H9 (cell line): ENCODE measurements around the gene NCOR2. TPM values are rescaled to one million over a fixed set of nuclear protein-coding genes. Genes with fewer than 3 reads are reported as not detected.
A peak's percentile ranks its signal among the peaks of the same experiment; 100 is the strongest.

Experiments
- DNase-seq: peaks from one replicate; pipeline ENCODE4 v3.0.0-alpha.2; 2017
- H2AFZ ChIP-seq: one replicate; pipeline ENCODE4 v1.6.1; 2013; ENCODE audit warnings: mild to moderate bottlenecking, low read length, control low read depth, moderate library complexity
- H2AK5ac ChIP-seq: 2 replicates; pipeline ENCODE4 v1.6.1; 2013; ENCODE audit warnings: low read length, control low read depth, mixed read lengths; ENCODE audit not compliant: insufficient read length
- H2BK120ac ChIP-seq: one replicate; pipeline ENCODE4 v1.6.1; 2013; ENCODE audit warnings: low read depth, mild to moderate bottlenecking, low read length, control low read depth, inconsistent platforms; ENCODE audit not compliant: poor library complexity, severe bottlenecking
- H2BK12ac ChIP-seq: 2 replicates; pipeline ENCODE4 v1.6.1; 2013; ENCODE audit warnings: low read length, control low read depth, mixed read lengths, low read depth; ENCODE audit not compliant: insufficient read length
- H2BK15ac ChIP-seq: 2 replicates; pipeline ENCODE4 v1.6.1; 2013; ENCODE audit warnings: low read depth, low read length, control low read depth
- H2BK20ac ChIP-seq: one replicate; pipeline ENCODE4 v1.6.1; 2013; ENCODE audit warnings: low read depth, mild to moderate bottlenecking, low read length, control low read depth, inconsistent platforms; ENCODE audit not compliant: poor library complexity, severe bottlenecking
- H2BK5ac ChIP-seq: 2 replicates; pipeline ENCODE4 v1.6.1; 2013; ENCODE audit warnings: low read length, control low read depth, mixed read lengths; ENCODE audit not compliant: insufficient read length
- H3K14ac ChIP-seq: 2 replicates; pipeline ENCODE4 v1.6.1; 2013; ENCODE audit warnings: low read length, control low read depth; ENCODE audit not compliant: insufficient read depth
- H3K18ac ChIP-seq: 2 replicates; pipeline ENCODE4 v1.6.1; 2013; ENCODE audit warnings: low read depth, mild to moderate bottlenecking, mixed read lengths, low read length, control low read depth; ENCODE audit not compliant: insufficient read length
- H3K23ac ChIP-seq: 2 replicates; pipeline ENCODE4 v1.6.1; 2013; ENCODE audit warnings: low read length, control low read depth, mixed read lengths, low read depth; ENCODE audit not compliant: insufficient read length
- H3K23me2 ChIP-seq: 2 replicates; pipeline ENCODE4 v1.6.1; 2013; ENCODE audit warnings: low read depth, mild to moderate bottlenecking, mixed read lengths, low read length, control low read depth; ENCODE audit not compliant: insufficient read length, poor library complexity, severe bottlenecking
- H3K27ac ChIP-seq: 2 replicates; pipeline ENCODE4 v1.5.1; 2013; ENCODE audit warnings: low read length, control low read depth, mixed read lengths, low read depth; ENCODE audit not compliant: insufficient read length
- H3K27me3 ChIP-seq: 2 replicates; pipeline ENCODE4 v1.6.1; 2013; ENCODE audit warnings: low read length, control low read depth, inconsistent platforms; ENCODE audit not compliant: insufficient read depth
- H3K4ac ChIP-seq: 2 replicates; pipeline ENCODE4 v1.6.1; 2013; ENCODE audit warnings: low read depth, mild to moderate bottlenecking, control low read depth, inconsistent platforms, low read length, moderate library complexity
- H3K4me1 ChIP-seq: 2 replicates; pipeline ENCODE4 v1.6.1; 2013; ENCODE audit warnings: low read length, control low read depth, inconsistent platforms; ENCODE audit not compliant: insufficient read depth
- H3K4me2 ChIP-seq: 2 replicates; pipeline ENCODE4 v1.6.1; 2013; ENCODE audit warnings: low read length, control low read depth, mixed read lengths; ENCODE audit not compliant: insufficient read length, insufficient read depth
- H3K56ac ChIP-seq: 2 replicates; pipeline ENCODE4 v1.6.1; 2013; ENCODE audit warnings: low read depth, mild to moderate bottlenecking, mixed read lengths, low read length, control low read depth; ENCODE audit not compliant: insufficient read length
- H3K79me1 ChIP-seq: 2 replicates; pipeline ENCODE4 v1.6.1; 2013; ENCODE audit warnings: low read depth, mild to moderate bottlenecking, moderate library complexity, low read length, control low read depth, inconsistent platforms; ENCODE audit not compliant: insufficient read depth, poor library complexity, severe bottlenecking
- H3K79me2 ChIP-seq: 2 replicates; pipeline ENCODE4 v1.6.1; 2013; ENCODE audit warnings: low read length, control low read depth, inconsistent platforms; ENCODE audit not compliant: insufficient read depth
- H3K9ac ChIP-seq: 2 replicates; pipeline ENCODE4 v1.6.1; 2013; ENCODE audit warnings: low read length, control low read depth, mixed read lengths; ENCODE audit not compliant: insufficient read length; ENCODE audit errors: extremely low read depth
- H3K9me3 ChIP-seq: one replicate; pipeline ENCODE4 v1.6.1; 2013; ENCODE audit warnings: low read depth, low read length, inconsistent platforms; ENCODE audit not compliant: control insufficient read depth
- H3T11ph ChIP-seq: one replicate; pipeline ENCODE4 v1.6.1; 2013; ENCODE audit warnings: mild to moderate bottlenecking, low read length, control low read depth, inconsistent platforms
- H4K20me1 ChIP-seq: one replicate; pipeline ENCODE4 v1.6.1; 2013; ENCODE audit not compliant: control insufficient read depth, insufficient read length, insufficient read depth
- H4K5ac ChIP-seq: 2 replicates; pipeline ENCODE4 v1.6.1; 2013; ENCODE audit warnings: low read depth, mild to moderate bottlenecking, mixed read lengths, low read length, control low read depth; ENCODE audit not compliant: insufficient read length
- H4K8ac ChIP-seq: replicated peaks from 2 replicates; pipeline ENCODE4 v1.6.1; 2013; ENCODE audit warnings: low read length, control low read depth, mixed read lengths, low read depth; ENCODE audit not compliant: insufficient read length
- H4K91ac ChIP-seq: 2 replicates; pipeline ENCODE4 v1.6.1; 2013; ENCODE audit warnings: low read depth, mild to moderate bottlenecking, moderate library complexity, mixed read lengths, low read length, control low read depth; ENCODE audit not compliant: insufficient read length
- H3K27ac Mint-ChIP-seq, 3 experiments: 2 replicates in 2 of 3; 3 replicates in 1 of 3; pipeline ENCODE4 v1.8.0; 2020 to 2021; ENCODE audit warnings: mixed read lengths in 3 of 3, mild to moderate bottlenecking in 1 of 3, moderate library complexity in 1 of 3
- H3K27me3 Mint-ChIP-seq: 2 replicates; pipeline ENCODE4 v1.8.0; 2021; ENCODE audit warnings: low read depth, mild to moderate bottlenecking, moderate library complexity, mixed read lengths
- H3K36me3 Mint-ChIP-seq, 3 experiments: 2 replicates in 2 of 3; 3 replicates in 1 of 3; pipeline ENCODE4 v1.8.0; 2020 to 2021; ENCODE audit warnings: low read depth in 3 of 3, mixed read lengths in 3 of 3; ENCODE audit not compliant: insufficient read depth in 1 of 3
- H3K4me1 Mint-ChIP-seq, 2 experiments: 2 replicates each; pipeline ENCODE4 v1.8.0; 2020; ENCODE audit warnings: mixed read lengths in 2 of 2
- H3K4me3 Mint-ChIP-seq, 2 experiments: 2 replicates in 1 of 2; 3 replicates in 1 of 2; pipeline ENCODE4 v1.8.0; 2020 to 2021; ENCODE audit warnings: mild to moderate bottlenecking in 2 of 2, mixed read lengths in 2 of 2, moderate library complexity in 1 of 2
- H3K9me3 Mint-ChIP-seq, 2 experiments: 2 replicates in 1 of 2; 3 replicates in 1 of 2; pipeline ENCODE4 v1.8.0; 2020; ENCODE audit warnings: mild to moderate bottlenecking in 2 of 2, mixed read lengths in 2 of 2, moderate library complexity in 1 of 2
- WGBS: extraction: QIAGEN DNeasy Blood & Tissue Kit; methylation state at CpG from one replicate; pipeline ENCODE4 v1.1.7; 2013; ENCODE audit warnings: missing lambda C conversion rate, low lambda C conversion rate, mixed read lengths; ENCODE audit not compliant: insufficient read length; ENCODE audit errors: extremely low coverage; 5-methylcytosine and 5-hydroxymethylcytosine counted together
- total RNA-seq: library from RNA; stranded (reverse); gene quantifications from 2 replicates; pipeline ENCODE4 v1.2.1, GENCODE V29; 2021
- TF ChIP-seq, protein P1 (sequence below): fragments of 200-600 bp; sonication (generic); conservative IDR thresholded peaks from 3 replicates; pipeline ENCODE4 v1.8.0; 2021; ENCODE audit warnings: antibody characterized with exemption, mild to moderate bottlenecking

The NCOR2 gene
- total RNA-seq, 1 experiment from 2014 or later, result 226 TPM

- WGBS, result no CpG with 5 or more reads among the region's 28 CpGs
- H3K27me3 Mint-ChIP-seq, result no peaks in the 10 kb centered on the region
- peak overlapping the region in 1 of 3 experiments; percentile 39; a peak in 1 of 7 replicates for H3K27ac Mint-ChIP-seq
- no peak overlapping the region for H3K56ac ChIP-seq
- no peak overlapping the region for H3T11ph ChIP-seq
- H3K9ac ChIP-seq, result no peak overlapping the region
- H2AK5ac ChIP-seq, result no peak overlapping the region
- no peak overlapping the region for H2AFZ ChIP-seq
- H3K79me2 ChIP-seq, result peaks cover 67% of the 10 kb centered on the region; the same call in 1 of the 2 replicates
- H3K9me3 Mint-ChIP-seq, result no peaks in the 10 kb centered on the region
- no peaks in the 10 kb centered on the region for H4K20me1 ChIP-seq
- peaks cover 3% of the 10 kb centered on the region; the same call in 1 of the 2 replicates for H3K4me1 ChIP-seq
- peaks cover 42 to 58% of the 10 kb centered on the region in 2 experiments for H3K4me1 Mint-ChIP-seq
- no peak overlapping the region for H3K23ac ChIP-seq
- H2BK120ac ChIP-seq, result no peak overlapping the region
- peak overlapping the region; percentile 59 for H3K18ac ChIP-seq
- H3K79me1 ChIP-seq, result peaks cover 4% of the 10 kb centered on the region
- H2BK12ac ChIP-seq, result no peak overlapping the region
- no peak overlapping the region for H3K4me2 ChIP-seq
- no peaks in the 10 kb centered on the region for H3K23me2 ChIP-seq
- H3K27me3 ChIP-seq, result no peaks in the 10 kb centered on the region
- no peak overlapping the region for H4K8ac ChIP-seq
- H3K36me3 Mint-ChIP-seq, result peaks cover 0 to 3% (median 2%) of the 10 kb centered on the region in 3 experiments; a peak in 4 of 7 replicates
- no peak overlapping the region for H2BK5ac ChIP-seq
- TF ChIP-seq, protein P1, sequence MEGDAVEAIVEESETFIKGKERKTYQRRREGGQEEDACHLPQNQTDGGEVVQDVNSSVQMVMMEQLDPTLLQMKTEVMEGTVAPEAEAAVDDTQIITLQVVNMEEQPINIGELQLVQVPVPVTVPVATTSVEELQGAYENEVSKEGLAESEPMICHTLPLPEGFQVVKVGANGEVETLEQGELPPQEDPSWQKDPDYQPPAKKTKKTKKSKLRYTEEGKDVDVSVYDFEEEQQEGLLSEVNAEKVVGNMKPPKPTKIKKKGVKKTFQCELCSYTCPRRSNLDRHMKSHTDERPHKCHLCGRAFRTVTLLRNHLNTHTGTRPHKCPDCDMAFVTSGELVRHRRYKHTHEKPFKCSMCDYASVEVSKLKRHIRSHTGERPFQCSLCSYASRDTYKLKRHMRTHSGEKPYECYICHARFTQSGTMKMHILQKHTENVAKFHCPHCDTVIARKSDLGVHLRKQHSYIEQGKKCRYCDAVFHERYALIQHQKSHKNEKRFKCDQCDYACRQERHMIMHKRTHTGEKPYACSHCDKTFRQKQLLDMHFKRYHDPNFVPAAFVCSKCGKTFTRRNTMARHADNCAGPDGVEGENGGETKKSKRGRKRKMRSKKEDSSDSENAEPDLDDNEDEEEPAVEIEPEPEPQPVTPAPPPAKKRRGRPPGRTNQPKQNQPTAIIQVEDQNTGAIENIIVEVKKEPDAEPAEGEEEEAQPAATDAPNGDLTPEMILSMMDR, result no peak
- H2BK15ac ChIP-seq, result no peak overlapping the region
- H3K4ac ChIP-seq, result no peak overlapping the region
- H3K14ac ChIP-seq, result peak overlapping the region; percentile 33
- H4K5ac ChIP-seq, result no peak overlapping the region
- no peak overlapping the region for H3K4me3 Mint-ChIP-seq
- H4K91ac ChIP-seq, result peak overlapping the region; percentile 34
- no peak overlapping the region for H2BK20ac ChIP-seq
- no peak overlapping the region for H3K27ac ChIP-seq
- H3K9me3 ChIP-seq, result no peaks in the 10 kb centered on the region
- DNase-seq, result no peak
These were observed 25.1 kb downstream of the NCOR2 start for GRCh38 chr12:124542021-124542949.
